ENCODE measurements around the gene ULK1. TPM values are rescaled to one million over a fixed set of nuclear protein-coding genes. Genes with fewer than 3 reads are reported as not detected.

The ULK1 gene
- total RNA-seq, 1 donor from 2014 or later = 156 TPM

GRCh38 chr12:131853832-131854797 is 40.3 kb upstream of the ULK1 start:
- H3K27me3 ChIP-seq = no peaks in the 10 kb centered on the region
- no peak overlapping the region for H3K27ac ChIP-seq
- H3K4me1 ChIP-seq = no peaks in the 10 kb centered on the region
- DNase-seq (ENCODE audit: low spot score in 2 of 2) = no peak
- no peaks in the 10 kb centered on the region for H3K9me3 ChIP-seq
- no peak overlapping the region for H3K4me3 ChIP-seq
- TF ChIP-seq CTCF (IDR thresholded peaks at IDR 0.05) = no peak
- H3K36me3 ChIP-seq = no peaks in the 10 kb centered on the region
- intact Hi-C loops (cut with DNase I) = no loop called here

GRCh38 chr12:131854861-131855476 is 39.5 kb upstream of the ULK1 start:
- Histone ChIP-seq H3K36me3 (no peaks in the 10 kb centered on the region), H3K27ac (no peak overlapping the region), H3K4me1 (no peaks in the 10 kb centered on the region), H3K9me3 (no peaks in the 10 kb centered on the region), H3K4me3 (no peak overlapping the region), H3K27me3 (no peaks in the 10 kb centered on the region)
- TF ChIP-seq CTCF (IDR thresholded peaks at IDR 0.05) = no peak
- no peak for DNase-seq (ENCODE audit: low spot score in 2 of 2)
- intact Hi-C loops (cut with DNase I) = no loop called here

GRCh38 chr12:131855521-131856142 is 38.8 kb upstream of the ULK1 start:
- TF ChIP-seq CTCF (IDR thresholded peaks at IDR 0.05) = no peak
- Histone ChIP-seq H3K27me3 (no peaks in the 10 kb centered on the region), H3K4me3 (no peak overlapping the region), H3K36me3 (no peaks in the 10 kb centered on the region), H3K27ac (no peak overlapping the region), H3K4me1 (no peaks in the 10 kb centered on the region), H3K9me3 (no peaks in the 10 kb centered on the region)
- intact Hi-C loops (cut with DNase I) = no loop called here
- DNase-seq (ENCODE audit: low spot score in 2 of 2) = no peak

GRCh38 chr12:131856366-131857097 is 37.9 kb upstream of the ULK1 start:
- no peaks in the 10 kb centered on the region for H3K27me3 ChIP-seq
- H3K4me1 ChIP-seq = no peaks in the 10 kb centered on the region
- no peak for DNase-seq (ENCODE audit: low spot score in 2 of 2)
- H3K9me3 ChIP-seq = no peaks in the 10 kb centered on the region
- H3K4me3 ChIP-seq = no peak overlapping the region
- intact Hi-C loops (cut with DNase I) = no loop called here
- no peak overlapping the region for H3K27ac ChIP-seq
- no peak for TF ChIP-seq CTCF (IDR thresholded peaks at IDR 0.05)
- H3K36me3 ChIP-seq = no peaks in the 10 kb centered on the region

Data from ascending aorta (tissue), 2 donors.